GM10248 (cell line): ENCODE data around the gene KLK15.
"Not testable (repeated sequence)": the region's sequence is repeated elsewhere in the genome, so short reads cannot be mapped to it uniquely, and the experiment has no call there.

ENCODE experiments used
- CTCF ChIA-PET: fragments of 300-600 bp; sonication (Branson Sonifier 250); formaldehyde crosslinking; extraction: SDS; loops from one replicate; lab custom pipeline; 2021; ENCODE audit warnings: antibody characterized with exemption; lab: Yijun Ruan, JAX
- POLR2A ChIA-PET: fragments of 350-650 bp; sonication (Branson Sonifier 250); formaldehyde crosslinking; extraction: SDS; loops from one replicate; lab custom pipeline; 2020; ENCODE audit warnings: antibody characterized with exemption; lab: Yijun Ruan, JAX
- DNase-seq: peaks from one replicate; pipeline ENCODE4 v3.0.0; 2012; ENCODE audit errors: extremely low spot score
- TF ChIP-seq, protein P1 (sequence below): IDR thresholded peaks from 2 replicates; pipeline ENCODE4 v1.5.1; 2012; ENCODE audit warnings: mild to moderate bottlenecking, low read depth; ENCODE audit errors: extremely low read depth, missing control alignments, control extremely low read depth

Gene KLK15

DNA sequence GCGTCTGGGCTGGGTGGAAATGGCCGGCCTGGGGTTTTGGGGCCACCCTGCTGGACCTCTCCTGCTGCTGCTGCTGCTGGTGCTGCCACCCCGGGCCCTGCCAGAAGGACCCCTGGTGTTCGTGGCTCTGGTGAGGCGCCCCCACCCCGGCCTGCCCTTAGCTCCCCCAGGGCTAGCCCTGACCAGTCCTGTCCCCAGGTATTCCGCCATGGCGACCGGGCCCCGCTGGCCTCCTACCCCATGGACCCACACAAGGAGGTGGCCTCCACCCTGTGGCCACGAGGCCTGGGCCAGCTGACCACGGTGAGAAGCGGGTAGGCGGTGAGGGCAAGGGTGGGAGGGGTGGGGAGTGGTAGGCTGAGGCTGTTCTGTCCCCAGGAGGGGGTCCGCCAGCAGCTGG lies 43.0 kb downstream of the KLK15 start, which contains the start of gene ACP4:
Gene ACP4, plus strand, starts transcription at position 20 of the 400 bp plus-strand sequence. Its CDS starts 0 bp downstream, at position 20.
- TF ChIP-seq, protein P1, sequence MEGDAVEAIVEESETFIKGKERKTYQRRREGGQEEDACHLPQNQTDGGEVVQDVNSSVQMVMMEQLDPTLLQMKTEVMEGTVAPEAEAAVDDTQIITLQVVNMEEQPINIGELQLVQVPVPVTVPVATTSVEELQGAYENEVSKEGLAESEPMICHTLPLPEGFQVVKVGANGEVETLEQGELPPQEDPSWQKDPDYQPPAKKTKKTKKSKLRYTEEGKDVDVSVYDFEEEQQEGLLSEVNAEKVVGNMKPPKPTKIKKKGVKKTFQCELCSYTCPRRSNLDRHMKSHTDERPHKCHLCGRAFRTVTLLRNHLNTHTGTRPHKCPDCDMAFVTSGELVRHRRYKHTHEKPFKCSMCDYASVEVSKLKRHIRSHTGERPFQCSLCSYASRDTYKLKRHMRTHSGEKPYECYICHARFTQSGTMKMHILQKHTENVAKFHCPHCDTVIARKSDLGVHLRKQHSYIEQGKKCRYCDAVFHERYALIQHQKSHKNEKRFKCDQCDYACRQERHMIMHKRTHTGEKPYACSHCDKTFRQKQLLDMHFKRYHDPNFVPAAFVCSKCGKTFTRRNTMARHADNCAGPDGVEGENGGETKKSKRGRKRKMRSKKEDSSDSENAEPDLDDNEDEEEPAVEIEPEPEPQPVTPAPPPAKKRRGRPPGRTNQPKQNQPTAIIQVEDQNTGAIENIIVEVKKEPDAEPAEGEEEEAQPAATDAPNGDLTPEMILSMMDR: no peak
- DNase-seq: no peak
- CTCF ChIA-PET: interaction anchor here (1.2 kb wide), 1 partner anchor 132 kb away, joined by 4 read pairs; no protein-coding TSS in a partner anchor
- POLR2A ChIA-PET: interaction anchor here (1.2 to 1.8 kb wide), 2 partner anchors 15 to 131 kb away, joined by 3 to 6 read pairs; no protein-coding TSS in a partner anchor

GRCh38 chr19:50785329-50785728 lies 48.0 kb downstream of the KLK15 start:
- TF ChIP-seq, protein P1: no peak
- ChIA-PET CTCF (interaction anchor here (1.6 to 3.5 kb wide), 4 partner anchors 10 to 398 kb away, joined by 3 to 31 read pairs (median 12); no protein-coding TSS in a partner anchor), POLR2A (no interaction called here)
- DNase-seq: no peak

GRCh38 chr19:50784710-50785109 lies 48.7 kb downstream of the KLK15 start:
- no peak for DNase-seq
- ChIA-PET POLR2A (no interaction called here), CTCF (interaction anchor here (1.1 to 3.5 kb wide), 6 partner anchors 10 to 398 kb away, joined by 3 to 31 read pairs (median 4); no protein-coding TSS in a partner anchor)
- TF ChIP-seq, protein P1: no peak

GRCh38 chr19:50783848-50784152 lies 49.6 kb downstream of the KLK15 start:
- ChIA-PET POLR2A (interaction anchor here (0.7 kb wide), 1 partner anchor 462 kb away, joined by 3 read pairs; no protein-coding TSS in a partner anchor), CTCF (interaction anchor here (0.7 to 3.5 kb wide), 15 partner anchors 11 to 397 kb away, joined by 3 to 31 read pairs (median 3); no protein-coding TSS in a partner anchor)

DNA sequence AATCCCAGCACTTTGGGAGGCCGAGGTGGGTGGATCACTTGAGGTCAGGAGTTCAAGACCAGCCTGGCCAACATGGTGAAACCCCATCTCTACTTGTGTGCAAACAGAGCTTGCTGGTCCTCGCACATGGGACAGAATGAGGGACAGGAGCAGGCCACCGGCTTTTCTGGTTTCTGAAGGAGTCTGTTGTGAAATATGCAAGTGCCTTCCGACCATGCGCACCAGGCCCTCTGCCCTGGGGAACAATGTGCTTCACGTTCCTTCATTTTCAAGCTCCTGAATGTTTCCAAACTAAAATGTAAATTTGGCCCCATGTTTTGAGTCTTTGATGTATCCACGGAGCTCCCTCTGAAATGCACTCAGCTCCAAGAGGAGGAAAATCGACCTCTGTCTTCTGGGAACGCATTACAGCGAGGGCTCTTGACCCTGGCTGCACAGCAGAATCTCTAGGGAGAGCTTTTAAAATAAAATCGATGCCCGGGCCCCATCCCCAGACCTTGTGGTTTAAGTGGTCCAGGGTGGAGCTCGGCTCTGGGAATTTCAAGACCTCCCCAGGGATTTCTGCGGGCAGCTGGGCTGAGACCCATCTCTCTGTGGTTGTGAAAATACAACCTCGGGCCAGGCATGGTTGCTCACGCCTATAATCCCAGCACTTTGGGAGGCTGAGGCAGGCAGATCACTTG lies 52.5 kb downstream of the KLK15 start:
- CTCF ChIA-PET: interaction anchor here (0.6 to 3.0 kb wide), 7 partner anchors 13 to 424 kb away, joined by 3 to 12 read pairs (median 4); no protein-coding TSS in a partner anchor
- POLR2A ChIA-PET: interaction anchor here (0.5 kb wide), 1 partner anchor 242 kb away, joined by 4 read pairs; no protein-coding TSS in a partner anchor
- DNase-seq: no peak
- TF ChIP-seq, protein P1: no peak

More at GRCh38 chr19:50783848-50784152, 49.6 kb downstream of the KLK15 start:
- DNase-seq: not testable (repeated sequence)

DNA sequence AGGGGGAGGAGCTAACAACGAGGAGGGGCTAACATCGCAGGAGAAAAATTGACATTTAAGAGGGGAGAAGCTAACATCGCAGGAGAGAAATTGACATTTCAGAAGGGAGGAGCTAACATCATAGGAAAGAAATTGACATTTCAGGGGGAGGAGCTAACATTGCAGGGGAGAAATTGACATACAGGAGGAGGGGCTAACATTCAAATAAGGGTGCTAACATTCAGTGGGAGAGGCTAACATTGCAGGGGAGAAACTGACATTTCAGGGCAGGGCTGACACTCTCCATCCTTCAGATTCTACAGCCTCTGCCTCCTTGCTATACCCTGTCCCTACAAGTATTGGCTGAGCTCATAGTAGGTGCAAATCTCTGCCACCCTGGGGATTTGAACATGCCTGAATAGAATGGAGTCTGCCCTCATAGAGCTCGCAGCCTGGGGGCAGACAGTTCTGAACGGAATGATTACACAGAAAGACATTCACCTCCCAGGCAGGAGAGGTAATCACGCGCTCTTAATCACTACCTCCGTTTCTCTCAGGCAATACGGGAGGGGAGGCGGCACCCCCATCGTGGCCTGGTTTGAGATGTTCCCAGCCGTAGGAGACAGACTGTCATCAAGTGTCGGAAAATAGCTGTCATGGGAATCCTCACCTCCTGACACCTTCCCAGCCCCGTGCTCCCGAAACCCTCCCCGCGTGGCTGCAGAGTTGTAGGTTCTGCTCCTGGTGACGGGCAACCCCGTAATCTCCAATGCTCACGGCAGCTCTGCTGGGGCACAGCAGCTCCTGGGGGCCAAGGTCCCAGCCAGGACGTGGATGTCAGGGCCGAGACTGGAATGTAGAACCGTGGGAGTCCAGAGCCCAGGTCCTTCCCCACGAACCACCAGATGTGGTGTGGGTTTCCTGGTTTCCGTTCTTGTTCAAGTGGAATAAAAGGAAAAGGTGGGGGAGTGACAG lies 53.6 kb downstream of the KLK15 start:
- POLR2A ChIA-PET: no interaction called here
- TF ChIP-seq, protein P1: no peak
- no peak for DNase-seq
- CTCF ChIA-PET: interaction anchor here (1.0 to 3.0 kb wide), 9 partner anchors 13 to 422 kb away, joined by 3 to 12 read pairs (median 4); no protein-coding TSS in a partner anchor
